H1 (cell line): ENCODE measurements around the gene PROSER1. TPM values are rescaled to one million over a fixed set of nuclear protein-coding genes. Genes with fewer than 3 reads are reported as not detected.

Experiments used
- CTCF ChIA-PET: fragments of 300-600 bp; sonication (Branson Sonifier 250); formaldehyde crosslinking; loops from one replicate; lab custom pipeline; 2021; ENCODE audit not compliant: partially characterized antibody; lab: Charles Lee
- POLR2A ChIA-PET: fragments of 300-600 bp; sonication (Branson Sonifier 250); formaldehyde crosslinking; loops from one replicate; lab custom pipeline; 2021; ENCODE audit warnings: inconsistent platforms; ENCODE audit not compliant: partially characterized antibody; lab: Charles Lee
- DNase-seq, 2 experiments: peaks; one replicate each; pipeline versions ENCODE4 v3.0.0 to v3.0.0-alpha.2; 2010 to 2022; ENCODE audit warnings: low spot score in 2 of 2, low read depth in 1 of 2, mixed read lengths in 1 of 2
- FAIRE-seq: peaks from 2 replicates; lab custom pipeline; 2011; peaks lifted over from hg19 to GRCh38; lab: Jason Lieb, UNC
- H2AFZ ChIP-seq: 2 replicates; pipeline ENCODE4 v1.8.1; 2012; ENCODE audit warnings: low read length, inconsistent platforms
- H2AK5ac ChIP-seq: 2 replicates; pipeline ENCODE4 v1.6.1; 2013; ENCODE audit warnings: low read depth, low read length
- H2BK120ac ChIP-seq: replicated peaks from 2 replicates; pipeline ENCODE3; 2013; ENCODE audit warnings: low read depth, low read length, inconsistent platforms
- H2BK12ac ChIP-seq: 2 replicates; pipeline ENCODE4 v1.6.1; 2013; ENCODE audit warnings: low read depth, low read length
- H2BK15ac ChIP-seq: 2 replicates; pipeline ENCODE4 v1.6.1; 2013; ENCODE audit warnings: low read length
- H2BK20ac ChIP-seq: 2 replicates; pipeline ENCODE4 v1.6.1; 2013; ENCODE audit warnings: low read length
- H2BK5ac ChIP-seq: 2 replicates; pipeline ENCODE4 v1.6.1; 2013; ENCODE audit warnings: low read depth, low read length
- H3K14ac ChIP-seq: 2 replicates; pipeline ENCODE4 v1.6.1; 2013; ENCODE audit warnings: inconsistent platforms; ENCODE audit not compliant: insufficient read length
- H3K18ac ChIP-seq: 2 replicates; pipeline ENCODE4 v1.6.1; 2013; ENCODE audit warnings: low read length; ENCODE audit errors: extremely low read depth
- H3K23ac ChIP-seq: 2 replicates; pipeline ENCODE4 v1.6.1; 2013; ENCODE audit warnings: inconsistent platforms; ENCODE audit not compliant: insufficient read length
- H3K23me2 ChIP-seq: 2 replicates; pipeline ENCODE4 v1.6.1; 2013; ENCODE audit warnings: low read depth, low read length
- H3K27ac ChIP-seq: 2 replicates; pipeline ENCODE4 v1.6.1; 2011; ENCODE audit warnings: low read depth, low read length, inconsistent platforms
- H3K27me3 ChIP-seq, 4 experiments: replicated peaks in 1 of 4; 1 replicate in 1 of 4; 2 replicates in 3 of 4; pipeline versions ENCODE4 v1.6.1 to v1.8.1; 2011 to 2013; ENCODE audit warnings: low read length in 3 of 4, mild to moderate bottlenecking in 3 of 4, inconsistent platforms in 2 of 4, mixed read lengths in 2 of 4, moderate library complexity in 1 of 4; ENCODE audit not compliant: control insufficient read depth in 3 of 4, insufficient read depth in 3 of 4; ENCODE audit errors: extremely low read depth in 1 of 4
- H3K36me3 ChIP-seq, 4 experiments: 2 replicates each; pipeline versions ENCODE4 v1.6.1 to v1.8.1; 2011 to 2013; ENCODE audit warnings: mild to moderate bottlenecking in 4 of 4, low read length in 3 of 4, moderate library complexity in 2 of 4, control low read depth in 1 of 4, inconsistent platforms in 1 of 4; ENCODE audit not compliant: insufficient read depth in 4 of 4, control insufficient read depth in 2 of 4
- H3K4ac ChIP-seq: replicated peaks from 2 replicates; pipeline ENCODE3; 2013; ENCODE audit warnings: low read length, low read depth, mixed read lengths, inconsistent platforms; ENCODE audit not compliant: insufficient read length
- H3K4me1 ChIP-seq, 4 experiments: replicated peaks in 1 of 4; 1 replicate in 1 of 4; 2 replicates in 3 of 4; pipeline versions ENCODE4 v1.6.1 to v1.8.1; 2011 to 2013; ENCODE audit warnings: low read length in 3 of 4, inconsistent platforms in 2 of 4, mixed read lengths in 1 of 4; ENCODE audit not compliant: insufficient read depth in 4 of 4, control insufficient read depth in 3 of 4
- H3K4me2 ChIP-seq, 2 experiments: 2 replicates each; pipeline versions ENCODE4 v1.6.1 to v1.8.1; 2011 to 2013; ENCODE audit warnings: low read depth in 2 of 2, low read length in 2 of 2, control low read depth in 1 of 2, inconsistent platforms in 1 of 2, mild to moderate bottlenecking in 1 of 2; ENCODE audit not compliant: insufficient read depth in 1 of 2
- H3K4me3 ChIP-seq, 4 experiments: fragments of 200-600, 300-600 bp in 1 of 4; sonication (generic), shearing (Covaris generic), sonication (Bioruptor Twin) in 1 of 4; 2 replicates each; pipeline versions ENCODE4 v1.5.1 to v1.8.1; 2011 to 2016; ENCODE audit warnings: low read length in 4 of 4, low read depth in 3 of 4, control low read depth in 2 of 4, inconsistent platforms in 2 of 4, mild to moderate bottlenecking in 2 of 4, mixed read lengths in 1 of 4, moderate library complexity in 1 of 4; ENCODE audit not compliant: insufficient read depth in 2 of 4; ENCODE audit errors: extremely low read depth in 1 of 4
- H3K56ac ChIP-seq: replicated peaks from 2 replicates; pipeline ENCODE3; 2013; ENCODE audit warnings: low read depth, mild to moderate bottlenecking, mixed read lengths, low read length, inconsistent platforms; ENCODE audit not compliant: insufficient read length
- H3K79me1 ChIP-seq: 2 replicates; pipeline ENCODE4 v1.6.1; 2013; ENCODE audit warnings: low read depth, low read length, control low read depth
- H3K79me2 ChIP-seq, 2 experiments: 2 replicates each; pipeline versions ENCODE4 v1.6.1 to v1.8.1; 2012 to 2013; ENCODE audit warnings: low read length in 2 of 2, mild to moderate bottlenecking in 2 of 2, inconsistent platforms in 1 of 2; ENCODE audit not compliant: insufficient read depth in 2 of 2, control insufficient read depth in 1 of 2
- H3K9ac ChIP-seq, 4 experiments: replicated peaks in 1 of 4; 1 replicate in 1 of 4; 2 replicates in 3 of 4; pipeline versions ENCODE4 v1.6.1 to v1.8.1; 2011 to 2013; ENCODE audit warnings: low read depth in 3 of 4, low read length in 3 of 4, control low read depth in 2 of 4, mild to moderate bottlenecking in 2 of 4, moderate library complexity in 2 of 4, inconsistent platforms in 1 of 4; ENCODE audit errors: extremely low read depth in 1 of 4
- H3K9me3 ChIP-seq, 2 experiments: 2 replicates each; pipeline versions ENCODE4 v1.6.1 to v1.8.1; 2012 to 2013; ENCODE audit warnings: mild to moderate bottlenecking in 2 of 2, moderate library complexity in 2 of 2, control low read depth in 1 of 2, inconsistent platforms in 1 of 2, low read depth in 1 of 2, low read length in 1 of 2, mixed read lengths in 1 of 2; ENCODE audit not compliant: insufficient read depth in 2 of 2
- H4K20me1 ChIP-seq, 2 experiments: replicated peaks in 1 of 2; 2 replicates each; pipeline versions ENCODE3 to v1.8.1; 2011 to 2013; ENCODE audit warnings: inconsistent platforms in 2 of 2, low read length in 2 of 2, mild to moderate bottlenecking in 1 of 2; ENCODE audit not compliant: insufficient read depth in 2 of 2, control insufficient read depth in 1 of 2
- H4K5ac ChIP-seq: 2 replicates; pipeline ENCODE4 v1.6.1; 2013; ENCODE audit warnings: low read length, low read depth, mixed read lengths, inconsistent platforms; ENCODE audit not compliant: insufficient read length
- H4K8ac ChIP-seq: 2 replicates; pipeline ENCODE4 v1.8.0; 2013; ENCODE audit warnings: mild to moderate bottlenecking, moderate library complexity, low read length, inconsistent platforms; ENCODE audit not compliant: insufficient read depth; ENCODE audit errors: extremely low read depth
- H4K91ac ChIP-seq: replicated peaks from 2 replicates; pipeline ENCODE3; 2013; ENCODE audit warnings: low read length, mixed read lengths, inconsistent platforms; ENCODE audit not compliant: insufficient read length
- BACH1 ChIP-seq: IDR thresholded peaks from 2 replicates; pipeline ENCODE4 v1.6.1; 2012; ENCODE audit warnings: low read length, improper control_type of control experiment
- CBX5 ChIP-seq: fragments of 300-800, 300-1000 bp; sonication (generic); IDR thresholded peaks from 2 replicates; pipeline ENCODE4 v1.7.1; 2016; ENCODE audit warnings: antibody characterized with exemption, low read length, low read depth
- CBX8 ChIP-seq: fragments of 300-800, 300-1000 bp; sonication (generic); IDR thresholded peaks from 2 replicates; pipeline ENCODE4 v1.7.1; 2016; ENCODE audit warnings: low read depth, low read length, borderline replicate concordance
- FOSL1 ChIP-seq: IDR thresholded peaks from 2 replicates; pipeline ENCODE4 v1.6.1; 2011; ENCODE audit warnings: mild to moderate bottlenecking, low read depth, low read length, moderate library complexity; ENCODE audit not compliant: insufficient read depth
- GABPA ChIP-seq: IDR thresholded peaks from 2 replicates; pipeline ENCODE4 v1.6.1; 2011; ENCODE audit warnings: mild to moderate bottlenecking, low read length, moderate library complexity, borderline replicate concordance; ENCODE audit not compliant: insufficient read depth
- PHF8 ChIP-seq: fragments of 200-600 bp; sonication (generic); conservative IDR thresholded peaks from 2 replicates; pipeline ENCODE4 v1.7.1; 2012; ENCODE audit warnings: low read depth, mild to moderate bottlenecking, inconsistent platforms, low read length, moderate library complexity
- POU5F1 ChIP-seq: IDR thresholded peaks from 2 replicates; pipeline ENCODE4 v1.6.1; 2011; ENCODE audit warnings: low read depth, mild to moderate bottlenecking, low read length, moderate library complexity
- SP1 ChIP-seq: IDR thresholded peaks from 2 replicates; pipeline ENCODE4 v1.6.1; 2011; ENCODE audit warnings: low read depth, low read length
- SP2 ChIP-seq: IDR thresholded peaks from 2 replicates; pipeline ENCODE4 v1.6.1; 2012; ENCODE audit warnings: mild to moderate bottlenecking, low read length, inconsistent platforms
- SRF ChIP-seq: IDR thresholded peaks from 2 replicates; pipeline ENCODE4 v1.6.1; 2011; ENCODE audit warnings: mild to moderate bottlenecking, low read depth, low read length, moderate library complexity
- SUZ12 ChIP-seq: fragments of 200-600 bp; sonication (generic); IDR thresholded peaks from 2 replicates; pipeline ENCODE4 v1.6.1; 2012; ENCODE audit warnings: mild to moderate bottlenecking, inconsistent platforms, low read length, moderate library complexity, mixed read lengths
- TAF7 ChIP-seq: optimal IDR thresholded peaks from 2 replicates; pipeline ENCODE3; 2011; ENCODE audit warnings: low read depth, mild to moderate bottlenecking, inconsistent platforms, low read length, moderate library complexity, borderline replicate concordance
- TEAD4 ChIP-seq: IDR thresholded peaks from 2 replicates; pipeline ENCODE4 v1.6.1; 2012; ENCODE audit warnings: low read depth, low read length, inconsistent platforms, mixed read lengths
- YY1 ChIP-seq: IDR thresholded peaks from 2 replicates; pipeline ENCODE4 v1.6.1; 2011; ENCODE audit warnings: low read depth, mild to moderate bottlenecking, low read length
- WGBS, 2 experiments: shearing (Covaris generic) in 1 of 2; methylation state at CpG; one replicate each; pipeline versions ENCODE4 v1.1.6 to v1.1.7; 2013 to 2015; ENCODE audit warnings: low lambda C conversion rate in 2 of 2, mixed read lengths in 2 of 2, inconsistent platforms in 1 of 2, low coverage in 1 of 2, missing lambda C conversion rate in 1 of 2; ENCODE audit not compliant: insufficient replicate concordance in 2 of 2, insufficient coverage in 1 of 2, insufficient read length in 1 of 2; ENCODE audit errors: extremely low coverage in 1 of 2, missing lambda C conversion rate in 1 of 2; 5-methylcytosine and 5-hydroxymethylcytosine counted together
- polyA plus RNA-seq, 7 experiments: library from polyadenylated mRNA; depleted of rRNA in 3 of 7; stranded (reverse) in 5 of 7; unstranded in 2 of 7; fragments of >200 nt in 5 of 7; fragments of 200-250 nt in 2 of 7; gene quantifications; 1 replicate in 5 of 7; 2 replicates in 1 of 7; 4 replicates in 1 of 7; pipeline versions ENCODE4 v1.2.1 to v1.2.3, GENCODE V29; 2011 to 2013; ENCODE audit warnings: missing spikeins in 2 of 7, mixed read lengths in 2 of 7
- total RNA-seq: library from RNA; stranded (reverse); fragmentation: NEBNext Ultra II Directional; extraction: Animal tissue kit (Norgen Biotek cat#: 25700); gene quantifications from 2 replicates; pipeline ENCODE4 v1.2.1, GENCODE V29; 2021

The PROSER1 gene
- total and polyA plus RNA-seq, 2 of the 8 experiments (the other 6 are each of a cell fraction or from before 2014, with no cell fraction given): 99.2 to 116 TPM

DNA sequence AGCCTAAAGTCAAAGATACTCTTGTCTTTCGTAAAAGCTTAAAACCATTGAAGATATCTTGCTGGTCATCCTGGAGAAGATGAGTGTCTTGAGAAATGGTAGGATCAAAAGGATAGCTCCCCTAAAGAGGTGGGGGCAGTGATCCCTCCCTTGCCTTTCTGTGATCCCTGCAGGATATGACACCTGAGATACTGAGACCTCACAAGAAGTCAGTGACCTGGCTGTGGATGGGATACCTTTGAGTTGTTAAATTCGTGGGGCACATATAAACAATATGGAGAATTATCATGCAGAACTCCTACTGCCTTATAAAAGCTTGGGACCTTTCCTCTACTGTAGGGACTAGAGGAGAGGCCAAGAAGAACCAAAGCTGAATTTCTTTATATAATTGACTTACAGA lies 68.7 kb downstream of the PROSER1 start:
- Histone ChIP-seq H3K4me2 (no peak overlapping the region; a peak in 2 of 4 replicates), H3K9me3 (no peaks in the 10 kb centered on the region), H3K79me2 (no peaks in the 10 kb centered on the region), H3K27me3 (no peaks in the 10 kb centered on the region), H3K14ac (no peak overlapping the region), H3K36me3 (no peaks in the 10 kb centered on the region), H3K9ac (no peak overlapping the region), H2AK5ac (no peak overlapping the region), H3K18ac (no peak overlapping the region), H3K79me1 (no peaks in the 10 kb centered on the region), H3K56ac (no peak overlapping the region), H2BK20ac (no peak overlapping the region), H2BK5ac (no peak overlapping the region), H4K91ac (no peak overlapping the region), H2BK15ac (no peak overlapping the region), H4K5ac (no peak overlapping the region), H3K4me1 (peaks cover 0 to 16% (median 5%) of the 10 kb centered on the region in 4 experiments; a peak in 6 of 7 replicates), H3K23me2 (no peaks in the 10 kb centered on the region), H2BK12ac (no peak overlapping the region), H4K8ac (no peak overlapping the region), H3K4me3 (no peak overlapping the region; a peak in 1 of 8 replicates), H4K20me1 (no peaks in the 10 kb centered on the region), H3K27ac (no peak overlapping the region), H2BK120ac (no peak overlapping the region), H3K4ac (no peak overlapping the region), H2AFZ (no peak overlapping the region), H3K23ac (no peak overlapping the region)
- no peak for DNase-seq
- 74% methylated on average over 2 of the region's 2 CpGs; no CpG with 5 or more reads in 1 of the 2 experiments for WGBS, 2 experiments
- ChIA-PET CTCF (interaction anchor here (0.6 to 3.4 kb wide), 4 partner anchors 14 to 804 kb away, joined by 3 to 9 read pairs (median 3); no protein-coding TSS in a partner anchor), POLR2A (no interaction called here)
- FAIRE-seq: no peak
- TF ChIP-seq SP2 (no peak), CBX5 (no peak), CBX8 (no peak), GABPA (no peak), SRF (no peak), BACH1 (no peak), SUZ12 (no peak), TEAD4 (no peak), SP1 (no peak), YY1 (no peak), FOSL1 (no peak), POU5F1 (no peak), TAF7 (no peak), PHF8 (no peak)
